Activated CD8-positive, alpha-beta memory T cell treated with anti-CD3 and anti-CD28 coated beads, Interleukin-2, amount 10 ng/mL, durations not matched to agents 7 days and 5 days (primary cell): ENCODE measurements around the gene TRIM71. TPM values are rescaled to one million over a fixed set of nuclear protein-coding genes. Genes with fewer than 3 reads are reported as not detected.
A peak's percentile ranks its signal among the peaks of the same experiment; 100 is the strongest.

Experiments used
- ATAC-seq: fragments of 150-1000 bp; cut with Tn5 transposase; one replicate; pipeline ENCODE4 v1.10.0; 2021; ENCODE audit warnings: moderate library complexity
- CTCF ChIA-PET: fragments of 350-600 bp; sonication (Branson Sonifier 250); formaldehyde crosslinking; loops from one replicate; lab custom pipeline; 2021; ENCODE audit warnings: antibody characterized with exemption; lab: Charles Lee
- DNase-seq: peaks from one replicate; pipeline ENCODE4 v3.0.0-alpha.2; 2020
- H3K27ac Mint-ChIP-seq: one replicate; pipeline ENCODE4 v1.8.0; 2021; ENCODE audit warnings: mild to moderate bottlenecking, mixed read lengths
- H3K27me3 Mint-ChIP-seq: one replicate; pipeline ENCODE4 v1.8.0; 2021; ENCODE audit warnings: mixed read lengths
- H3K36me3 Mint-ChIP-seq: one replicate; pipeline ENCODE4 v1.8.0; 2021; ENCODE audit warnings: mild to moderate bottlenecking, mixed read lengths
- H3K4me1 Mint-ChIP-seq: one replicate; pipeline ENCODE4 v1.8.0; 2021; ENCODE audit warnings: mixed read lengths
- H3K4me3 Mint-ChIP-seq: one replicate; pipeline ENCODE4 v1.8.0; 2021; ENCODE audit warnings: mild to moderate bottlenecking, moderate library complexity, mixed read lengths
- H3K9me3 Mint-ChIP-seq: one replicate; pipeline ENCODE4 v1.8.0; 2022; ENCODE audit warnings: low read depth, mixed read lengths
- total RNA-seq, 2 experiments: library from RNA; stranded (reverse); gene quantifications; one replicate each; pipeline ENCODE4 v1.2.3, GENCODE V29; 2021

The TRIM71 gene
- total RNA-seq, 2 experiments from 2014 or later: 0.09 TPM; not detected in 1

- Mint-ChIP-seq H3K4me1 (peaks cover 3% of the 10 kb centered on the region), H3K27me3 (peaks cover 33% of the 10 kb centered on the region), H3K9me3 (no peaks in the 10 kb centered on the region), H3K36me3 (no peaks in the 10 kb centered on the region), H3K27ac (no peak overlapping the region), H3K4me3 (no peak overlapping the region)
- ATAC-seq (no peak), DNase-seq (no peak)
- CTCF ChIA-PET: no interaction called here
These were observed 51.1 kb downstream of the TRIM71 start for GRCh38 chr3:32868719-32869512.

- Mint-ChIP-seq H3K36me3 (no peaks in the 10 kb centered on the region), H3K27ac (no peak overlapping the region), H3K4me1 (peaks cover 3% of the 10 kb centered on the region), H3K9me3 (no peaks in the 10 kb centered on the region), H3K27me3 (peaks cover 33% of the 10 kb centered on the region), H3K4me3 (no peak overlapping the region)
- CTCF ChIA-PET: no interaction called here
- no peak for ATAC-seq
- DNase-seq: no peak
These were observed 51.8 kb downstream of the TRIM71 start for GRCh38 chr3:32869513-32870047.

DNA sequence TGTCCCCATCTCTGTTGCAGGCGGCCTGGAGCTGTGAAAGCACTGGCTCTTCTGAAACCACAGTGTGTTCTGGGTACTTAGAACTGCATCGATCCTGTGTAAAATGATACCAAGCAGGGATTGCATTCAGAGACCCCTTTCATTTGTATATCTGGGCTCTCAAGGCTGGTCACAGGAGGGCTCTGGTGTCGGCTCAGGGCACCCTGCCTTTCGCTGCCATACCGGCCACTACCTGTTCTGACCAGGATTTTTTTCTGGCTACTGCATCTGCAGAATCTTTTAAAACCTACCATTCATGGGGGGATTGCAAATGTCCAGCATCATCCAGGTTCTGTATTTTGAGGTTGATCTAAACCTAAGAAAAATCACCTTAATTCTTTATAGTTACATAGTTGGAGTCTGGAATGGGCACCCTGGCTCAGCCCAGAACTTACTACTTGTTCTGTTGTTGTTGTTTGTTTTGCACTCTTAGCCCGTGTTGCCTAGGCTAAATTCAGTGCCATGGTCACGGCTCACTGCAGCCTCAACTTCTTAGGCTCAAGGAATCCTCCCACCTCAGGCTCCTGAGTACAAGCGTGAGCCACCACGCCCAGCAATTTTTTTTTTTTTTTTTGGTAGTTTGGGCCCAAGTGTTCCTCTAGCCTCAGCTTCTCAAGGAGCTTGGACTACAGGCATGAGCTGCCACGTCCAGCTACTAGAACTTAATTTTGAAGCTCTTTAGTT is 52.7 kb downstream of the TRIM71 start:
- DNase-seq (no peak), ATAC-seq (no peak)
- peaks cover 33% of the 10 kb centered on the region for H3K27me3 Mint-ChIP-seq
- no peak overlapping the region for H3K4me3 Mint-ChIP-seq
- no peaks in the 10 kb centered on the region for H3K9me3 Mint-ChIP-seq
- no peaks in the 10 kb centered on the region for H3K36me3 Mint-ChIP-seq
- no peak overlapping the region for H3K27ac Mint-ChIP-seq
- H3K4me1 Mint-ChIP-seq: peaks cover 3% of the 10 kb centered on the region
- CTCF ChIA-PET: no interaction called here

DNA sequence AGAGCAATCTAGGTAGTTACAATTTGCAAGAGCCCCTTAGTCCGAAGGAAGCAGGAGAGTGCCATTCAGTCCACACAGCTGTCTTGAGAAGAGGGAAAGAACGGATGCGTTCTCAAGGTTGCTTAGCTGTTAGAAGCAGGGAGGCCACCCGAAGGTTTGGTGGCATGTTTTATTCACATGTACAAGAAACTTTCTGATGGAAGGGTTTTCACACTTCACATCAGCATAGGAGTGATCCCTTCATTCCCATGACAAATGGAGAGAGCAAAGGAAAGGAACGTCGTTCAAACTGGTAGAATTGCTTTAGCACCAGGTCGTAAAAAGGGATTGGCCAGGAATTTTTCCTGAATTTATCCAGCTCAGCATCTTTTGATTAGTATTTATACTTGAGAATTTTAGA is 53.5 kb downstream of the TRIM71 start:
- Mint-ChIP-seq H3K36me3 (no peaks in the 10 kb centered on the region), H3K4me1 (peaks cover 3% of the 10 kb centered on the region), H3K4me3 (no peak overlapping the region), H3K9me3 (no peaks in the 10 kb centered on the region), H3K27me3 (peaks cover 37% of the 10 kb centered on the region), H3K27ac (no peak overlapping the region)
- CTCF ChIA-PET: interaction anchor here (0.5 kb wide), 1 partner anchor 31 kb away, joined by 4 read pairs; no protein-coding TSS in a partner anchor
- DNase-seq (no peak), ATAC-seq (no peak)

DNA sequence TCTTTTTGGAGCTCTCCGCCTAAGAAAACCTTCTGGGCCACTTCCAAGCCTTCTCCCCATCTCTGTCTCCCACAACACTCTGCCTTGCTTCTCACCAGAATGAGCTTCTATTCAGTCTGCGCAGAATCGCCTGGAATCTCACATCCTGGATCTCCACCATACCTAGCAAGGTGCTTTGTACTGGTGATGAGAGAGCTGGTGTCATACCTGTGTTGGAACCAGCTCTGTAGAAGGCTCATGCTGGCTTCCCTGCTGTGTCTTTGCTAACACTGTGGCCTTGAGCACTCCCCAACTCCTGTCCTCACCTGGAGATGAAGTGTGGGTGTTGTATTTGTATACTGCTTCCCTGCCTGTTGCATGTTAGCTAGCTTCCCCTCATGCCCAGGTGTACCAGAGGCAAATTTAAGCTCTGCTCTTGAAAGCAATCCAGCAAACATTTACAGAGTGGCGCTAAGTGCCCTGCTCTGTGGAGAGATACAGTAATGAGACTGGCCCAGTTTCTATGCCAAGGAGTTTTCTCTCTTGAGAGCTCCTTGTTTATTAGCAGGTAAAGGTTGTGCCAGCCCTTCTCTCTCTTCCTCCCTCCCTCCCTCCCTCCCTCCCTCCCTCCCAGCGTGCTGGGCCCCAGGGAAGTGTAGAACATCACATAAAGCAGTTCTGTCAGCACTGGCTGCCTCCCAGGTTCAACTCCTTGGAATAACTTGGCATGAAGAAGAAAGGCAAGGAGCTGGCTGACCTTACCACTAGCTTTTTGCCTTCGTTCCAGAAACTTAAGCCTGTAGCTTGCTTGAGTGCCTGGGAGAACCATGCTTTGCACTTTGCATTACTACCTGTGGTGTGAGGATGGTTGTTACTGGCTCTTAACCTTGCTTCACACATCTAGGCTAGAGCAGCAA is 54.9 kb downstream of the TRIM71 start:
- DNase-seq (no peak), ATAC-seq (no peak)
- Mint-ChIP-seq H3K27ac (no peak overlapping the region), H3K9me3 (no peaks in the 10 kb centered on the region), H3K36me3 (peaks cover under 1% of the 10 kb centered on the region), H3K4me1 (peaks cover 3% of the 10 kb centered on the region), H3K4me3 (no peak overlapping the region), H3K27me3 (peaks cover 43% of the 10 kb centered on the region)
- CTCF ChIA-PET: no interaction called here

- DNase-seq: no peak
- H3K27me3 Mint-ChIP-seq: peaks cover 49% of the 10 kb centered on the region
- H3K27ac Mint-ChIP-seq: no peak overlapping the region
- no peaks in the 10 kb centered on the region for H3K9me3 Mint-ChIP-seq
- CTCF ChIA-PET: no interaction called here
- H3K4me3 Mint-ChIP-seq: no peak overlapping the region
- peaks cover 3% of the 10 kb centered on the region for H3K4me1 Mint-ChIP-seq
- no peak for ATAC-seq
- peaks cover 1% of the 10 kb centered on the region for H3K36me3 Mint-ChIP-seq
These were observed 55.8 kb downstream of the TRIM71 start for GRCh38 chr3:32873531-32874130.

- Mint-ChIP-seq H3K27me3 (peaks cover 66% of the 10 kb centered on the region), H3K9me3 (no peaks in the 10 kb centered on the region), H3K4me3 (no peak overlapping the region), H3K4me1 (peaks cover 4% of the 10 kb centered on the region), H3K27ac (no peak overlapping the region), H3K36me3 (peaks cover 5% of the 10 kb centered on the region)
- DNase-seq (no peak), ATAC-seq (no peak)
- CTCF ChIA-PET: no interaction called here
These were observed 59.1 kb downstream of the TRIM71 start for GRCh38 chr3:32876920-32877319.

GRCh38 chr3:32877598-32877997 is 59.8 kb downstream of the TRIM71 start:
- no peak overlapping the region for H3K4me3 Mint-ChIP-seq
- CTCF ChIA-PET: no interaction called here
- no peak for ATAC-seq

DNA sequence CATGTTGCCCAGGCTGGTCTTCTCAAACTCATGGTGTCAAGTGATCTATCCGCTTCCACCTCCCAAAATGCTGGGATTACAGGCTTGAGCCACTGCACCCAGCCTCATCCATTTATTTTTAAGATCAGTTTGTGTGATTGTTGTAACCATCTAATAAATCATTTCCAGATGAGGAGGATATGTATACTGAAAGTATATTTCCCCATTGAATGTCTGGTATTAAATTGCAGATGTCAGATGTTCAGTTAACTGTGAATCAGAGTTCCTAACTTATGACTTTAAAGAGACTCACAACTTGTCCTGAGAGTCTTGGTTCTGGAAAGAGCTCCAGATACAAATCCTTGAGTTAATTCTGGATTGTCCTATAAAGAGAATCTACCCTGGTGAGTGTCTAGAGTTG is 62.4 kb downstream of the TRIM71 start:
- Mint-ChIP-seq H3K4me1 (peaks cover 28% of the 10 kb centered on the region), H3K27me3 (peaks cover 61% of the 10 kb centered on the region), H3K27ac (no peak overlapping the region), H3K9me3 (no peaks in the 10 kb centered on the region), H3K36me3 (peaks cover 5% of the 10 kb centered on the region), H3K4me3 (no peak overlapping the region)
- CTCF ChIA-PET: no interaction called here
- DNase-seq: no peak
- ATAC-seq: no peak

More at GRCh38 chr3:32877598-32877997, 59.8 kb downstream of the TRIM71 start:
- peaks cover 5% of the 10 kb centered on the region for H3K36me3 Mint-ChIP-seq
- no peak for DNase-seq
- no peak overlapping the region for H3K27ac Mint-ChIP-seq
- no peaks in the 10 kb centered on the region for H3K9me3 Mint-ChIP-seq
- peaks cover 62% of the 10 kb centered on the region for H3K27me3 Mint-ChIP-seq
- peaks cover 9% of the 10 kb centered on the region for H3K4me1 Mint-ChIP-seq

DNA sequence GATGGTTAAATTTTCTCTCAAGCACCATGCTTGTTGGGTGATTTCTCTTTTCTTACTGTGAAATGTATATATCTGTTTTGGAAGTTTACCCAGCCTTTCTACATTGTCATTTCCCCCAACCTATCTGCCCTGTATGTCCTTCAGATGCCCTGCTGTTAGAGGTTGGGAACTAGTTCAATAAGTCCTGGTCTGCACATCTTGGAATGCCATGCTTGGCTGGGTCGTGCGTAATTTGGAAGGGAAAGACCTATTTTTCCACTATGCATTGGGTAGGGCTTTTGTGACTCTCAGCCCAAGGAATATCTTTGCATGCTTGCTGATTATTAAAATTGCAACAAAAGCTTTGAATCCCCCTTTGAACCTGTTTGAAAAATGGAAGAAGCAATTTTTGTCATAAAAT is 63.8 kb downstream of the TRIM71 start:
- H3K27ac Mint-ChIP-seq: no peak overlapping the region
- H3K4me1 Mint-ChIP-seq: peaks cover 28% of the 10 kb centered on the region
- peaks cover 5% of the 10 kb centered on the region for H3K36me3 Mint-ChIP-seq
- CTCF ChIA-PET: interaction anchor here (3.4 kb wide), 1 partner anchor 21 kb away, joined by 18 read pairs; no protein-coding TSS in a partner anchor
- no peaks in the 10 kb centered on the region for H3K9me3 Mint-ChIP-seq
- no peak for DNase-seq
- H3K4me3 Mint-ChIP-seq: no peak overlapping the region
- ATAC-seq: no peak
- peaks cover 63% of the 10 kb centered on the region for H3K27me3 Mint-ChIP-seq

DNA sequence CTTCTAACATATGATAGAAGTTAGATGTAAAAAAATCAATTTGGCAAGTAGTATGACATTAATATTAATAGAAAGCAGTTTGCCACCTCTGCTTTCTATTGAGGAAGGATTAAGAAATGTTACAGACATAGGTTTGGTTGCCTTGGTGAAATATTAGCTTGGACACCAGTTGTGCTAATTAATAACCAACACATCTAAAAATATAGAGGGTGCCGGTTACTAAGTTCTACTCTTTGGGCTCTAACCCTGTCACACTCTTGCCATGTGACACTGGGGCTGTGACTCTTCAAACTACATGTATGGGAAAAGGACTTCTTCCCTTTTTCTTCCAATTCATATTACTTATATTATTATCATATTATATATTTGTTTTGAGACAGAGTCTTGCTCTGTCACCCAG is 64.4 kb downstream of the TRIM71 start:
- CTCF ChIA-PET: interaction anchor here (0.5 to 3.4 kb wide), 4 partner anchors 20 to 229 kb away, joined by 3 to 18 read pairs (median 4); no protein-coding TSS in a partner anchor
- Mint-ChIP-seq H3K9me3 (no peaks in the 10 kb centered on the region), H3K4me1 (peaks cover 28% of the 10 kb centered on the region), H3K27ac (no peak overlapping the region), H3K4me3 (no peak overlapping the region), H3K27me3 (peaks cover 65% of the 10 kb centered on the region), H3K36me3 (peaks cover 5% of the 10 kb centered on the region)
- no peak for DNase-seq
- ATAC-seq: no peak

GRCh38 chr3:32882603-32883025 is 64.8 kb downstream of the TRIM71 start:
- peak overlapping the region; percentile 44 for H3K27ac Mint-ChIP-seq
- CTCF ChIA-PET: interaction anchor here (0.5 to 3.4 kb wide), 4 partner anchors 20 to 229 kb away, joined by 3 to 18 read pairs (median 4); no protein-coding TSS in a partner anchor
- ATAC-seq (peak; percentile 96), DNase-seq (peak; percentile 46)
- H3K27me3 Mint-ChIP-seq: peaks cover 65% of the 10 kb centered on the region
- peaks cover 5% of the 10 kb centered on the region for H3K36me3 Mint-ChIP-seq
- peaks cover 28% of the 10 kb centered on the region for H3K4me1 Mint-ChIP-seq
- H3K9me3 Mint-ChIP-seq: no peaks in the 10 kb centered on the region
- peak overlapping the region; percentile 22 for H3K4me3 Mint-ChIP-seq
